Psoas muscle (tissue), 8 donors: ENCODE results near the gene CRACDL. TPM values are rescaled to one million over a fixed set of nuclear protein-coding genes. Genes with fewer than 3 reads are reported as not detected.

ENCODE experiments used
- ATAC-seq, 4 donors: fragments of 200-7000 bp; cut with Tn5 transposase; one replicate each; pipeline ENCODE4 v1.9.1; 2020; ENCODE audit warnings: moderate library complexity in 3 of 4, mild to moderate bottlenecking in 2 of 4
- DNase-seq, 2 donors: peaks; one replicate each; pipeline ENCODE4 v3.0.0-alpha.2; 2020
- H3K27ac ChIP-seq: fragments of 200-600 bp; one replicate; pipeline ENCODE4 v1.8.0; 2022
- H3K27me3 ChIP-seq, 3 donors: fragments of 200-600 bp in 1 of 3; one replicate each; pipeline versions ENCODE4 v1.6.1 to v1.8.0; 2013 to 2022; ENCODE audit warnings: low read length in 2 of 3, mild to moderate bottlenecking in 2 of 3, moderate library complexity in 1 of 3; ENCODE audit not compliant: insufficient read depth in 3 of 3
- H3K36me3 ChIP-seq, 2 donors: fragments of 200-600 bp in 1 of 2; one replicate each; pipeline versions ENCODE4 v1.6.1 to v1.8.0; 2013 to 2022; ENCODE audit warnings: low read depth in 1 of 2, mild to moderate bottlenecking in 1 of 2, moderate library complexity in 1 of 2; ENCODE audit not compliant: insufficient read depth in 1 of 2
- H3K4me1 ChIP-seq: fragments of 200-600 bp; one replicate; pipeline ENCODE4 v1.8.0; 2022
- H3K4me3 ChIP-seq: fragments of 200-600 bp; one replicate; pipeline ENCODE4 v1.8.0; 2022; ENCODE audit warnings: mild to moderate bottlenecking
- H3K9me3 ChIP-seq: fragments of 200-600 bp; one replicate; pipeline ENCODE4 v1.8.0; 2022
- WGBS, 3 donors: extraction: QIAGEN DNeasy Blood & Tissue Kit; methylation state at CpG; one replicate each; pipeline versions ENCODE4 v1.1.6 to v1.1.7; 2013; 5-methylcytosine and 5-hydroxymethylcytosine counted together
- intact Hi-C, 2 donors: fragments of 100-400 bp; cut with DNase I; formaldehyde crosslinking; loops; one replicate each; pipeline versions ENCODE4 v1.11.0 to v1.14.2; 2022
- polyA plus RNA-seq, 3 donors: library from polyadenylated mRNA; stranded (reverse); fragments of 200-250 nt; gene quantifications; one replicate each; pipeline ENCODE4 v1.2.3, GENCODE V29; 2013
- total RNA-seq, 4 donors: library from RNA; stranded (reverse); fragmentation: NEBNext Ultra II Directional in 2 of 4; extraction: Animal tissue kit (Norgen Biotek cat#: 25700) in 2 of 4; gene quantifications; one replicate each; pipeline versions ENCODE4 v1.2.1 to v1.2.4, GENCODE V29; 2021 to 2023
- TF ChIP-seq, protein P1 (sequence below): fragments of 200-600 bp; IDR thresholded peaks from one replicate; pipeline ENCODE4 v1.8.0; 2022; ENCODE audit warnings: antibody characterized with exemption
- donor health status: healthy with polysubstance abuse.
- donor health status: DM: no; HTN: no; CAD: no; lungs with moderate emphysema.
- donor health status: Bipolar disorder and iron deficiency.
- donor health status: healthy.
- donor health status: DM: yes; HTN: yes; CAD: no.
- donor health status: DM: no; HTN: no; CAD: no.
- donor health status: DM: no; HTN: no; CAD: no.
- donor health status: DM: yes; HTN: yes; CAD: no.

Gene CRACDL
- total and polyA plus RNA-seq, 7 donors, result 0.97 to 3.1 (median 2.3) TPM

DNA sequence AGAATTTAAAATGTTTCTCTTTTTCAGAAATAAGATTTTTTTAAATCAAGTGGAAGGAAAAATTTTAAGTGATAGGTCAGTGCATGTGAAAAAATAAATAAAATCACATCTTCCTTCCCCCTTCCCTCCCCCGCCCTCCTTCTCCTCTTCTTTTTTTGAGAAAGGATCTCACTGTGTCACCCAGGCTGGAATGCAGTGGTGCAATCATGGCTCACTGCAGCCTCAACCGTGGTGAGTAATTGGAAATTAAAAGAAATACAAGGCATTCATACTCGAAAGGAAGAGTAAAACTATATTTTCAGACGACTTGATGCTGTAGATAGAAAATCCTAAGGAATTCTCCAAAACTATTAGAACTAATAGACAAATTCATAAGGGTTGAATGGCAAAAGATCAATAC is 16.9 kb upstream of the CRACDL start:
- no peak for DNase-seq
- peaks cover 0 to 14% (median under 1%) of the 10 kb centered on the region in 3 donors for H3K27me3 ChIP-seq
- intact Hi-C loops, result no loop called here
- TF ChIP-seq, protein P1, sequence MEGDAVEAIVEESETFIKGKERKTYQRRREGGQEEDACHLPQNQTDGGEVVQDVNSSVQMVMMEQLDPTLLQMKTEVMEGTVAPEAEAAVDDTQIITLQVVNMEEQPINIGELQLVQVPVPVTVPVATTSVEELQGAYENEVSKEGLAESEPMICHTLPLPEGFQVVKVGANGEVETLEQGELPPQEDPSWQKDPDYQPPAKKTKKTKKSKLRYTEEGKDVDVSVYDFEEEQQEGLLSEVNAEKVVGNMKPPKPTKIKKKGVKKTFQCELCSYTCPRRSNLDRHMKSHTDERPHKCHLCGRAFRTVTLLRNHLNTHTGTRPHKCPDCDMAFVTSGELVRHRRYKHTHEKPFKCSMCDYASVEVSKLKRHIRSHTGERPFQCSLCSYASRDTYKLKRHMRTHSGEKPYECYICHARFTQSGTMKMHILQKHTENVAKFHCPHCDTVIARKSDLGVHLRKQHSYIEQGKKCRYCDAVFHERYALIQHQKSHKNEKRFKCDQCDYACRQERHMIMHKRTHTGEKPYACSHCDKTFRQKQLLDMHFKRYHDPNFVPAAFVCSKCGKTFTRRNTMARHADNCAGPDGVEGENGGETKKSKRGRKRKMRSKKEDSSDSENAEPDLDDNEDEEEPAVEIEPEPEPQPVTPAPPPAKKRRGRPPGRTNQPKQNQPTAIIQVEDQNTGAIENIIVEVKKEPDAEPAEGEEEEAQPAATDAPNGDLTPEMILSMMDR, result no peak
- no peak overlapping the region for H3K27ac ChIP-seq
- ATAC-seq, result no peak
- H3K4me1 ChIP-seq, result no peaks in the 10 kb centered on the region
- no peaks in the 10 kb centered on the region for H3K36me3 ChIP-seq
- H3K4me3 ChIP-seq, result no peak overlapping the region
- H3K9me3 ChIP-seq, result no peaks in the 10 kb centered on the region
- WGBS, 3 donors, result 66 to 72% (median 70%) methylated on average over 4 of the region's 4 CpGs

DNA sequence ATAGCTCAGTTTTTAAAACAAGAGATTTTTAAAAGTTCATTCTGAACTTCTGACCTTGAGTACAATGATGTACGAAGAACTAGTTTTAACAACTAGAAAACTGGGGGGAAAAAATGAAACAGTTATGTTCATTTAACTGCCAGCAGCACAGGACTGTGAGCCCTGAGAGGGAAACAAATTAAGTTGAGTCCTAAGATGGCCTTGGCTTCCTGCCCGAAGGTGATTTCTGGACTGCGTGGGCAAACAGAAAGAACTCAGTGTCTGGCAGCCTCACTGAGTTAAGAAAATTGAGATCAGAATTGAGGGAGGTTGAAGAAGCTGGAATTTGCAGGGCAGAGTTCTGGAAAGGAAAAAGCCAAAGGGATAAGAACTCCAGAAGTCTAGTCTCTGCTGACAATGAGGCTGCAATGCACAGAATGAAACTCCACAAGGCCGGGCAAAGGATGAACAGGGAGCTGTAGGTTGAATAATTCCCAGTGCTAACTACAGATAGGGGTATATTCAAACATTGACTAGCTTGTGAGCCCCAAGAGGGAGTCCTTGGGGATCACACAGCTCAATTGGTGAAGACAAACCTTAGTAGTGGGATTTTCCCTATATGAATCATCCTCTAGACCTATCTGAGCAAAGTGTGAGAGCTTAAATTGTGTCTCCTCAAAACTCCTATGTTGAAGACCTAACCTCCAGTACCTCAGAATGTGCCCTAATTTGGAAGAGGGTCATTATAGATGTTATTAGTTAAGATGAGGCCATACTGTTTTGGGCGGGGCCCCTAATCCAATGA is 13.1 kb upstream of the CRACDL start:
- Histone ChIP-seq H3K27ac (no peak overlapping the region), H3K27me3 (peaks cover 0 to 14% (median 2%) of the 10 kb centered on the region in 3 donors), H3K36me3 (no peaks in the 10 kb centered on the region), H3K9me3 (no peaks in the 10 kb centered on the region), H3K4me1 (no peaks in the 10 kb centered on the region), H3K4me3 (no peak overlapping the region)
- ATAC-seq (no peak), DNase-seq (no peak)
- 65 to 74% (median 69%) methylated on average over 5 of the region's 5 CpGs for WGBS, 3 donors
- TF ChIP-seq, protein P1, result no peak
- intact Hi-C loops, result no loop called here

DNA sequence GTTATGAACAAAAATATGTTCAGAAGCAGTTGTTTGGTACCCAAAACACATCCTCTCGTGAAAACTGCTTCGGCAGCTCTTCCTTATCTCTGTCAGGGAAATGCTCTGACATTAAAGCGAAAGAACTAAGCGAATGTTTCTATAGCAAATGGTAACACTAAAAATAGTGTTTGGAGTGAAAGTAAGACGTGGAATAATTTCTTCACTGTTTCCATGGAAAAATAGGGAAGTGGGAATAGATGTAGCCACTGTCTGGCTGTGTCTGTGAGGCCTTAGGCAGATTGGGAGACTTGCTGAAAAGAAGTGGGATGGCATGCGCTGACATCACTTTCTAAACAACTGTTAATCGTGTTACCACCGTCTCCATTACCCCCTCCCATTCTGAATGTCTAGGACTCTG is 11.5 kb upstream of the CRACDL start:
- H3K27ac ChIP-seq, result no peak overlapping the region
- WGBS, 3 donors, result 74 to 78% (median 78%) methylated on average over 8 of the region's 8 CpGs
- no peak overlapping the region for H3K4me3 ChIP-seq
- ATAC-seq (no peak), DNase-seq (no peak)
- TF ChIP-seq, protein P1, result no peak
- H3K4me1 ChIP-seq, result no peaks in the 10 kb centered on the region
- H3K36me3 ChIP-seq, result no peaks in the 10 kb centered on the region
- peaks cover 0 to 12% (median 2%) of the 10 kb centered on the region in 3 donors for H3K27me3 ChIP-seq
- no peaks in the 10 kb centered on the region for H3K9me3 ChIP-seq
- intact Hi-C loops, result no loop called here

DNA sequence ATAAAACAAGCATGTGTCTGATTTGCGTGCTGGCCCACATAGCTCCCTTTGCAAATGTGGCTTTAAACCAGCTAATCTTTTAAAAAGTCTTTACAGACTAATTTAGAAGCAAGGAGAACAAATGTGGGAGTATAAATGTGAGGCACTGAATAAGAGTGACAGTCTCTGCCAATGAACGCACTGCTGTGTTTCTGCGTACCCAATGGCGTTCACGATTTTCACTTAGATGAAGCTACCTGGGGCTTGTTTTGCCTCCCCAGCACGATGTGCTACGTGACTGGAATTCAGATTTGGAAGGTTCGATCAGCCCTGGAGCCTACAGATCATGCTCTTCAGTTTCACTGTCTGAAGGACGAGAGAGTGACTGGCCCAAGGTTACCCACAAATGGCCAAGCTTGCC is 10.8 kb upstream of the CRACDL start:
- no peak overlapping the region for H3K4me3 ChIP-seq
- no peaks in the 10 kb centered on the region for H3K9me3 ChIP-seq
- DNase-seq (no peak), ATAC-seq (no peak)
- intact Hi-C loops, result no loop called here
- TF ChIP-seq, protein P1, result no peak
- H3K27ac ChIP-seq, result no peak overlapping the region
- H3K4me1 ChIP-seq, result no peaks in the 10 kb centered on the region
- WGBS, 3 donors, result 86 to 88% (median 88%) methylated on average over 9 of the region's 9 CpGs
- peaks cover 0 to 5% (median 2%) of the 10 kb centered on the region in 3 donors for H3K27me3 ChIP-seq
- no peaks in the 10 kb centered on the region for H3K36me3 ChIP-seq
